Measurements from ENCODE around the gene HADHA.

HADHA gene

DNA sequence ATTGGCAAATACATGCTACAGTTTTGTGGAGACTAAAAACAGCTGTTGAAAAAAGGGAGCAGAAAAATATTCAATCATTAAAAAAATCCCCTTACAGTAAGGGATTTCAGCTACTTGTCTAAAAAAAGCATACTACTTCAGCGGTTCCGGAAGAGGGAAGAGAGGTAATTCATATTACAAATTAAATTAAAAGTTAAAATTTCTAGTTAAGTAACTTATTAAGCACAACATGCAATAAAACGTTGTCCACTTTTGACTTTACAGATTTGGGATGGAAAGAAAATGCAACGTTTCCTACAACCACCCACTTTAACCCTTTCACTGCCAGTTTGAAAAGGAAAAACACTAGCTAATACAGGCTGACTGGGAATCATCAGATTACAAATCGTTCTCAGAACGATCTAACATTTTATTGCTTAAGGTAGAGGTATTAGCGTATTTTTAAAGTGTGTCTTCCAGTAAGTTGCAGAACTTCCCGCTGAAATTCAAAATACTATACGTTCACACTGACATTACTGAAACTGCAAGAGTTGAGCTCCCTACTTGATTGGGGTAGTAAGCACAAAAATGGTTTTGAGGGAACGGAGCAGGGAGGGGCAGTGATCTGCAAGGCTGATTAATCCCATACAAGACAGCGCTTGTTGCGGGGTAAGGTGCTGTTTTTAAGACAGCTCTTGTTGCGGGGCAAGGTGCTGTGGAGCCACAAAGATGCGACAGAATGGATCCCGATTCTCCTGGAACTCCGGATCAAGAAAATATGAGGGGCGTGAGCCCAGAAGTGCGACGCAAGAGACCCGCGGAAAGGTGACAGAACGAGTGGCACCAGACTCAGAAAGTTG, 743 bp downstream of the HADHA start:
- DNase-seq: peak; percentile 13 to 54

DNA sequence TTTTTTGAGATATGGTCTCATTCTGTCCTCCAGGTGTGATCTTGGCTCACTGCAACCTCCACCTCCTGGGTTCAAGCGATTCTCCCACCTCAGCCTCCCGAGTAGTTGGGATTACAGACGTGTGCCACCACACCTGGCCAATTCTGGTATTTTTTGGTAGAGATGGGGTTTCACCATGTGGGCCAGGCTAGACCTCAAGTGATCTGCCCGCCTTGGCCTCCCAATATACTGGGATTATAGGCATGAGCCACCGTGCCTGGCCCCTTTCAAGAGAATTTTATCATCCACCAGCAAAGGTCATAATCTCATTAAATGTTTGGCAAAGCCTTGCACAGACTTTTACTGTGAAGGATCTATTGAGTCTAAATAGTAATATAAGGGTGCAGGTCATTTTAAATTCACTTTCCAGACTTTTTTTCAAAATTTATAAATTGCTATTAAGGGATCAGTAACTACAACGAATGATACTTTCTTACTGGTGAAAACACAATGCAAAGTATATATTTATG, 2.5 kb downstream of the HADHA start:
- no peak for DNase-seq

DNA sequence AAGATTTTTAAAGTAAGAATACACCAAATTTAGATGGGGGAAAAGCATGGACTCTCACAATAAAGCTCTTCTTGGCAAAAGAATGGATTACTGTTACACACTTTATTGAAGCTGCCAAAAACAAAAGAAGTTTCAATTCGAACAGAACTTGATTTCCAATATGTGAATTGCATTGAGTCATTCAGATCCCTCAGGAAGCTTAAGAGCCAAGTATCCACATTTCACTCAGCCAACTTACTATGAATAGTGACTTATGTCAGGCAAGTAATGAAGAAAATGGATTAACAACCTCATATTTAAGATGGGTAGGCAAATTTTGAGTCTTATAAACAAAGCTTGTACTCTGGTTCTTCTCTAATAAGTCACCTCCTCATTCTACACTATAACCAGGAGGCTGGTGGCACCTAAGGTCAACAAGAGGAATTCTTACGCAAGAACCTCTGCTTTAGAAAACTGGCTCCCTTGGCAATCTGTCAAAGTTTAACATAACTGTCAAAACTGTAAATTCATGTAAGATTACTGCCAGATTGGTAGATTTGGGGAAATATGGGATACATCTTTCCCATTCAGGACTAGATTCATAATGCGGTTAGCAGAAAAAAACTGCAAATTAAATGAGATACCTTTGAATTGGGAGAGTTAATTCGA, 6.0 kb downstream of the HADHA start:
- no peak for DNase-seq

DNA sequence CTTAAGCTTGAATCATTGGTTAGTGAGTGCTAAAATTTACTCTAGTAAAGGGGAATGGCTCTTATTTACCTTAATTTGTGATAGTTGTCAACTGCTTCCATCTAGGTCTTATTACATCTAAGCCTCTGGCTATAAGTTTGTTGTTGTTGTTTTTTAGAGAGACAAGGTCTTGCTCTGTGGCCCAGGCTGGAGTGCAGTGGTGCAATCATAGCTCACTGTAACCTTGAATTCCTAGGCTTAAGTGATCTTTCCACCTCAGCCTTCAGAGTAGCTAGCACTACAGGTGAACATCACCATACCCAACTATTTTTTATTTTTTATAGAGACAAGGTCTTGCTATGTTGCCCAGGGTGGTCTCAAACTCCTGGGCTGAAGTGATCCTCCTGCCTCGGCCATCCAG, 6.6 kb downstream of the HADHA start:
- no peak for DNase-seq

DNA sequence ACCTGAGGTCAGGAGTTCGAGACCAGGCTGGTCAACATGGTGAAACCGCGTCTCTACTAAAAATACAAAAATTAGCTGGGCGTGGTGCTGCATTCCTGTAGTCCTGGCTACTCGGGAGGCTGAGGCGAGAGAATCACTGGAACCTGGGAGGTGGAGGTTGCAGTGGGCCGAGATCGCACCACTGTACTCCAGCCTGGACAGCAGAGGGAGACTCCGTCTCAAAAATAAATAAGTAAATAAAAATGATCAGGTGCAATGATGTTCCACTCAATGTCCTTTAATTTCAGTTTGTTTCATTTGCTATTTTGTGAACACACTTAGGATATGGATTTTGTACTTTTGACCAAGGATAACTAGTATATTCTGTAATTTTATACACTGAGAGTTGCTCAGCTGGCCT, 9.3 kb downstream of the HADHA start:
- no peak for DNase-seq

DNA sequence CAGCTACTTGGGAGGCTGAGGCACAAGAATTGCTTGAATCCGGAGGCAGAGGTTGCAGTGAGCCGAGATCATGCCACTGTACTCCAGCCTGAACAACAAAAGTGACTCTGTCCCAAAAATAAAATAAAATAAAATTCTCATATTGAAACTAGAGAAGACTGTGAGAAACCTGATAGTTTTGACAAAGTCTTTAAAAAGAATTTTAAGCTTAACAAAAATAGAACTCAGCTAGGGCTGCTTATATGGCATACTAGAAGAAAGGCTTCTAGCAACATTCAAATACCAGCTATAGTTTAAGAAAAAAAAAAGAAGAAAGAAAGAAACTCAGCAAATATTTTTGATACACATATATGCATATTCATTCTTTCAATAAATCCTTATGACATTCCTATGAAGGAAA, 13.6 kb downstream of the HADHA start:
- no peak for DNase-seq

DNA sequence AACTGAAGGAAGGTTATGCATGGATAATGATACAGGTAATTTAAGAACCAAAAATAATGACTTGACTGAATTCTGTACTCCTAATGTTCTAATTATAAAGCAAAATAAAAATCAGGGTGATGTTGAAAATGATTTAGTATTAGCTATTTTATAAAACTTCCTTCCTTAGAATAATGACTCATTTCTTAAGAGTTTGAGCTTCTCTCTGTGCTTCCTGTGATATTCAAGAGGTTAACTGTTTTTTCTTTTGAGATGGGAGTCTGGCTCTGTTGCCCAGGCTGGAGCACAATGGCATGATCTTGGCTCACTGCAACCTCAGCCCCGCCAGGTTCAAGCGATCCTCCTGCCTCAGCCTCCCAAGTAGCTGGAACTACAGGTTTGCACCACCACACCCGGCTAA, 14.8 kb downstream of the HADHA start:
- no peak for DNase-seq

DNA sequence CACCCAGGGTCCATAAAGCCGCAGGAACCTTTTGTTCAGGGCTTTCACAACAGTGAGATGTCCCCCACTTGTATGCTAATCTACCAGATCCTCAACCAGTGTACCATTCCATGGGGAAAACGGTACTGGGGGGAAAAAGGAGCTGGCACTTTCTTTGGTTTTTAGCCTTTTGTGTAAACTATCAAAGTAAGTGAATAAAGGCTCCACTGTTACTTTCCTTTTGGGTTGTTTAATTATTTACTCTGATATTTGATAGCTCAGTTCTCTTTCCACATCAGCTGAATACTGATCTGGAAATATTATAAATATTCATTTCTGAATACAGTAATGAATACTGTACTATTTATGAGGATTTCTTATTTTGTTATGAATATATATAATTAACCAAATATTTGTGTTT, 20.3 kb downstream of the HADHA start:
- no peak for DNase-seq

DNA sequence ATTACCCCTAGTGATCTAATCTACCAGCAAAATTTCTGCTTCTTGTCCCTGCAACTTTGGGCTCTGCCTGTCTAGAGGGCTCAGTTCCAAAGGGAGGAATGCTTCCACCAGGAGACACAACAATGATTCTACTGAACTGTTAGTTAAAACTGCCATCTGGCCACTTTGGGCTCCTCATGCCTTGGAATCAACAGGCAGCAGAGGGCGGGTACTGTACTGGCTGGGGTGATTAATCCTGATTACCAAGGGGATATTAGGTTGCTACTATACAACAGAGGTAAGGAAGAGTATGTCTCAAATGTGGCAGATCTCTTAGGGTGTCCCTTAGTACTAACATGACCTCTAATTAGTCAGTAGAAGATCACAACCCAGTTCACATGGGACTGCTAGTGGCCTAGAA, 21.4 kb downstream of the HADHA start:
- DNase-seq: no peak

DNA sequence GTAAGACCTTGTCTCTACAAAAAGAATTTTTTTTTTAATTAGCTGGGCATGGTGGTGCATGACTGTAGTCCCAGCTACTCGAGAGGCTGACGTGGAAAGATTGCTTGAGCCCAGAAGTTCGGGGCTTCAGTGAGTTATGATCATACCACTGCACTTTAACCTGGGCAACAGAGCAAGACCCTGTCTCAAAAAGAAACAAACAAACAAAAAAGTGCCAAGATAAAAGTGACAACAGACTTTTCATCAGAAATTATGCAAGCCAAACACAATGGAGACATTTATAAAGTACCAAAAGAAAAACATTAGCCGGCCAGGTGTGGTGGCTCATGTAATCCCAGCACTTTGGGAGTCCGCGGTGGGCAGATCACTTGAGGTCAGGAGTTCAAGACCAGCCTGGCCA, 26.7 kb downstream of the HADHA start:
- no peak for DNase-seq

DNA sequence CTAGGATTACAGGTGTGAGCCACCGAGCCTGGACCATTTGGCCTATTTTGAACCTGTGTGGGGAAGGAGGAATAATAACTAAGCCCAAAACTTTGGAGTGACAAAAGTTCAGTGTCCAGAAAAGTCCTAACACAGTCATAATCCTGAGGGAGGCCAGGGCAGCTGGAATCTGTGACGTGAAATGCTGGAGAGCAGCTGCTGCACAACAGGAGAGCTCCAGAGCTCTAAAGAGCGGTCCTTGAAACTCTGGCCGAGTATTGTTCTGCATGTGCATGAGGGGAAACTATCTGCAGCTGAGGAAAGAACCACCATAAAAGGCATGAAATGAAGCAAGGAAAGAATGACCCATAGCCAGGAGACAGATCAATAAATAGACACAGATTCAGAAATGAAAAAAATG, 27.8 kb downstream of the HADHA start:
- DNase-seq: no peak

DNA sequence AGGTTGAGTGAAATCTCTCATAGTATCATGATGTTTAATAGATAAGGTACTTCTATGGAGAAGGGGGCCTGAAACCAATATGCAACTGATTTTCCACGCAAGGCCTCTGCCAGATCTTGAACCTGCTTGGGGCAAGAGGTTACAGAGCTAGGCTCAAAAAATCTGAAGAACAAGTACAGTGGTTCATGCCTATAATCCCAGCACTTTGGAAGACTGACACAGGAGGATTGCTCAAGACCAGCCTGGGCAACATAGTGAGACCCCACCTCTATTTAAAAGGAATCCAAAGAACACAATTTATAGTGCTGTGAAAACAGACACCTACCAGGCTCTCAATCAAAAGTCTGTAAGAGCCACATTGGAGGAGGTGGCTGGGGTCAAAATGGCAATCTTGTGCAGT, 28.6 kb downstream of the HADHA start:
- no peak for DNase-seq

DNA sequence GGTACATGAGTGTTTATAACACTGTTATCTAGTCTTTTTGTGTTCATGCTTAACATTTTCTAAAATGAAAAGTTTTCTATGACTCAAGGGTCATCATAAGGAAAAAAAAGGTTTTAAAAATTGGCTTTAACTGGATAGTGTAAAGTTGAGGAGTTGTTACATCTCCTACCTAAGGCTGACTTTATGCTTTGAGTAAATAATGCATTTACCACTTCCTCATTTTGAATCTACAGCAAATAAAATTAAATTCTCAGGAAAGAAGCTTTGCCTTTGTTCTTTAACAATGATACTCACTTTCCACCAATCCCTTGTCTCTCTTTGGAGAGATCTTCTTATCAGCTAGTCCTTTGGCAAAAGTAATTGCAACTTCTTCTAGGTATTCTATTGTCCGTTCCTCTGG, 29.7 kb downstream of the HADHA start:
- DNase-seq: no peak

DNA sequence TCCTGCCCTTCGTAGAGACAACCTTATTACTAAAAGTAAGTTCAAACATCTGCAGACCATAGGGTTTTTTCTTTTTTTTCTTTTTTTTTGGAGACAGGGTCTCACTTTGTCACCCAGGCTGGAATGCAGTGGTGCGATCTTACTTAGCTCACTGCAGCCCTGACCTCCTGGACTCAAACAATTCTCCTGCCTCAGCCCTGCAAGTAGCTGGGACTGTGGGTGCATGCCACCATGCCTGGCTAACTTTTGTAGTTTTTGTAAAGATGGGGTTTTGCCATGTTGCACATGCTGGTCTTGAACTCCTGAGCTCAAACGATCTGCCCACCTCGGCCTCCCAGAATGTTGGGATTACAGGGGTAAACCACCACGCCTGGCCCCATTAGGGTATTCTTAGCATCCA, 32.4 kb downstream of the HADHA start:
- DNase-seq: no peak

DNA sequence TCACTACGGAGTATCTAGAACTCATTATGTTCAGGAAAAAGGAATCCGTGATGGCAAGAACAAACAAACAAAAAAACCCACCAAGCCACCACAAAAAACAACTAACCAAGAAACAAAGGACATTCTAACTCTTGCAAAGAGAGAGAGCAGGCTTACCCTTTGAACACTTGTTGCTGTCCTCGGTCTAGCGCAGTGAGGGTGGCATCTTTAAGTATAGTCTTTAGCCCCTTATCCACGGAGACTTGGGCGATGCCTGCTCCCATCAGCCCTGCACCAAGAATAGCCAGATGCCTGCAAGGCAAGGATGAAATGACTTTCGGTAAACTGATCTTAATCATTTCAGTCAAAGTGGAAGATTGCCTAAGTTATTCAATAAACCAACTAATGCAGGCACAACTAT, 40.5 kb downstream of the HADHA start:
- DNase-seq: no peak

DNA sequence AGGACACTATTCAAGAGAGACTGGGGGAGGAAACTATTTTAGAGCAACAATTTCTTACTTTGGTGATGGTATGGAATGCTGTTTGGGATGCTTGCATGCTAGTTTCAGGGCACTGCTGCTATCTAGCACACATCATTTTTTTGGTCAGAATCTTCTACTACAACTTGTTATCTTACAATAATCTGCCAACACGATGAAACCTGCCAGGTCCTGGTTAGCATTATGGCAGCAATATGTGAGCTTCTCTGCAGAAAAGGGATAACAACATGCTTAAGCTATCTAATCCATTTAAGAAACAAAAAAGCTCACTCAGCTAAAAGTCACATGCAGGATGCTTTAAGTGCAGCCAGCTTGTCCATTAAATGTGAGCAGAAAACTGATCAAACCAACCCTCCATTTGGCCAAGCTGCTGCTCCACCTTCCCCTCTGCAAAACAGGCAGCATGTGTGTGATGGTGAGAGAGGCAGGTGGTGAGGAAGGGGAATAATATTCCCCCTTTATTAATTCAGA, 41.4 kb downstream of the HADHA start:
- no peak for DNase-seq

DNA sequence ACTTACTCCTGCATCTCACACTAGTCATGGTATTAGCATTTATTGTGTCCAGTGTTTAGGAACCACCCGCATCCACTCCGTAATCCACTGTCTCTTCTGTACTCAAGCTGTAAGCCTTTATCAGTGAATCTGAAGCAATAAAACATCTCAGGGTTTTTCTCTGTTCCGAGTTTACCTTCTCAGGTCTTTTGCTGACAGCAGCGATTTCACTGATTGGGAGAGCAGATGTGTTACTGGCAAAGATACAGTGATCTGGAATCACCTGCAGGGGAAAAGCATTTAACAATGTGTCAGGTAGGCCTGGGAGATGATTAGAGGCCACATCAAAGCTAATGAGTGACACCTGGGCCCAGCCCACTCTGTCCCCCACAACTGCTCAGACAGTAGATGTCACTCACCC, 46.9 kb downstream of the HADHA start:
- DNase-seq: no peak

DNA sequence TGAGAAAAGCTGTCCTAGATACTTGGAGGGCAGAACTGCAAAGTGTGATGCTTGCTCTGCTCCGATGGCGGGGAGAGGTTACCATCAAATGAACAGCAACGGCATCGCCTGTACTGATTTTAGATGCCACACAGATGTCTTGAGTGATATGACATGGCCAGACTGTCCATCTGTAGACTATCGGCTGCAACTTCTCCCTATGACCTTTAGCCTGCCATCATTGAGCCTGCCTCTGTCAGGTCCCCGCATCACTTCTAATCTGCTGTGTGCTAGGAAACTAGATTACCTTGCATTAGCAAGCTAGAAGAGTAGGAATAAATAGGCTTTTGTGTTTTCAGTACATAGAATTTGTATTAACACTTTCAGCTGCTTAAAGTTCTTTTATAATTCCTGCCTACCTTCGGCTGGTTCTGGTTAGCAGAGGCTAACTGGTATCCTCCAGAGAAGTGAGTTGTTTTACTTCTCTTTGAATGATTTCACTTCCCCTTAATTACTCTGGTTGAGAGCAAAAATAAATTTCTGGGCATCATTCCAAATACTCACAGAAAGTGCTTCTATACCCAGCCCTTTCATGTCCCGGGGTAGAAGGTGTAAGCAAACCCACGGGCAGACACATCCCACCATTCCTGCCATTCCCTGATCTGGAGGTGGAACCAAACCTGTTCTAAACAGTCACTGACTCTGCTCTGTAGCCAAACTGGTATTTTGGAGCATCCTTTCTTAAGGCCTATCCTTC, 47.6 kb downstream of the HADHA start:
- DNase-seq: no peak

DNA sequence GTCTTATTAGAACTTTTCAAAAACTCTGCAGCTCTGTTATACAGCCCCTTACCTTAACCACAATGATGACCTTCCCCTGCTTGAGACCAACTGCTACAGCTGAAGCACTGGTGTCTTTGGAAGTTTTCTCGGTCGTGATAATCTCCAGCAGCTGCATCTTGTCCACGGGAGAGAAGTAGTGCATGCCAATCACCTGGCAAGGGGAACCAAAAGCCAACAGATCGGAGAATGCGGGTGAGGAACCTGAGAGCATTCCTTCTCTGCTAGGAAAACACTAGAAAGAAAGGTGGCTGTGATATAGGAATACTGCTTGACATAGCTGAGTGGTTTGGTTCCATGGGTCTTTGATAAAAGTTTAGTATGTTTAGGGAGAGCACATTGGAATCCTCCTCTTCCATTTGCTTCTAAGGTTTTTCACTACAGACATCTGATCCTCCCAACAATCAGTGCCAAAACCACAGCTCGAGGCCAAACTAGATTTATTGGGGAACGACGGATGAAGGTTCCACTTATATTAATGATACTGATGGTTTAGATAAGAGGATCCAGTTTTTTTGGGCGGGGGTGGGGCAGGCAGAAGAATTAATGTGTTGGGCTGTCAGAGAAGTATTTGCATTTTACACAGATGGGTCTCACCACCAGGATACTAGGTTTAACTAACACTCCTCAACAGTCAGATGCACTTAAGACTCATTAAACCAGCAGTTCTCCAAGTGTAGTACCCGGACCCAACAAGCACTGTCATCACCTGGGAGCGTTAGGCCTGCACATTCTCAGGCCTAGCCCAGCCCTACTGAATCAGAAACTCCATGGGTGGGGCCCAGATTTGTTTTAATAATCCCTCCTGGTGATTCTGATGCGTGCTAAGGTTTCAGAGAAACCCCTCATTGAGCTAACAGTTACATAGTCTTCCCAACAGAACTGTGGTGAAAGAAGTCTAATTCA, 49.1 kb downstream of the HADHA start:
- no peak for DNase-seq

DNA sequence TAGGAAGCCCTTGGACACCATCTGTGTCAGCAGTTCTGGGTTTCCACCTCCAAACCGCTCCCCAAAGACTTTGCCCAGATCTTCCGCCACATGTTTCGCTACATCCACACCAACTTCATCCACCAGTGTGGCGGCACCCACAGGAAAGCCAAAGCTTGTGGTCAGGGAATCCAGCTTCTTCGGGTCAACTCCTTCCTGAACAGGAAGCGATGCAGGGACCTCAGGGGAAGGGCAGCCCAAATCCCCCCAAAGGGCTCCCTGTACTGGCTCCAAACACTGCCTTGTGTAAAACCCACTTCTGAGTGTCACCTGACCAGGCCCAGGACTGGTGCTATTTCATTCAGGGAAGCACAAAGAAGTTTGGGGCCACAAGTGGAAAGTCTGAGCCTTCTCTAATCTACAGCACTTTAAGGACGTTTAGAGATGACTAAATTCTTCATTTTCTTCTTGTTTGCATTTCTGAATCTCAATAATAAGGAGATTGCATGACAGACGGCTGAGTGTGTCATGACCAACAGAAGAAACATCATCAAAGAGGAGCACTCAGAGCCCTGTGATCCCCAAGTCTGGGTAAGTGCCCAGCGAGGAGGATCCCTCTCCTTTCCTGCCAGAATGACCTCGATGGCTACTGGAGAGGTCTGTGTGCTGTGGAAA, 50.7 kb downstream of the HADHA start:
- no peak for DNase-seq

DNA sequence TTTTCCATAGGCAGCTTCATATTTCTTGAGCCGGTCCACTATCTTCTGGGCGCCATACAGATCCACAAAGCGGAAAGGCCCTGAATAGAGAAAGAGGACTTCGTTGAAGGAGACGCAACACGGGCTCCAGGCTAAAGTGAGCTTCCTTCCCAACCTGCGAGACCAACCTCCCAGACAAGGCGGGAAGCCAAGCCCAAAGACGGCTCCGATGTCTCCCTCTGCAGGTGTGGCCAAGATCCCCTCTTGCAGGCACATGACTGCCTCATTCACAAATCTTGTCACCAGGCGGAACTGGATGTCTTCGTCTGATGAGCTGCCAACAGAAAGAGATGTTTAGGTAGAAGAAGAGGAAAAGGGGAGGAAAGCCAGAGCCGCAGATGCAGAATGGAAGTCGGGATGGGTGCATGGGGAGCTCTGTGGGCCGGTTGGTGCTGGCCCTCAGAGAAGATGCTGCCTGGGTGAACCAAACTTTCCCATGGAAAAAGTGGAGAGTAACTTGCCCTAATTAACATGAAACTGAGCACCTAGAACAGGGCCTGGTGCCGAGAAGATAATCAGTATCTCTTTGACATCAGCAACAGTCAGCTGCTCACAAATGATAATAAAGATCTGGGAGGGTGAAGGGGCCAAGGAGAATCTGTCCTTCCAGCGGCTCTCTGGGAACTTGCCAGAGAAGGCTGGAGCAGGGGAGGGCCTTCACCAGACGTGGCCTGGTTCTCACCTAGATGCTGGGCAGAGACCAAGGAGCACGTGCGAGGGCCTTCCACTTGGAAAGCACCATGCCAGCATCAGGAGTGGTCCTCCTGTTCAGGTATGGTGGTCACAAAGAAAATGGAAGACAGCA, 52.9 kb downstream of the HADHA start:
- no peak for DNase-seq

Data from NCI-H2081 (cell line).